Measurements from ENCODE around the gene ALG3.

GRCh38 chr3:184289426-184289938 is 40.7 kb upstream of the ALG3 start:
- TF ChIP-seq EZH2 (IDR thresholded peaks at IDR 0.05; ENCODE audit: insufficient read depth, poor library complexity, severe bottlenecking) (no peak), EZH2phosphoT487 (IDR thresholded peaks at IDR 0.05; ENCODE audit: insufficient read depth, low read depth) (no peak)

Measured in GM23248 (cell line).